Thyroid gland (tissue), 4 donors: ENCODE results near the gene TOM1.

Source experiments
- CTCF ChIP-seq, 6 experiments: fragments of 200-600 bp in 3 of 6; fragments of 450-650 bp in 3 of 6; sonication (generic) in 3 of 6; IDR thresholded peaks; one replicate each; pipeline ENCODE4 v1.5.1; 2016 to 2019; ENCODE audit warnings: antibody characterized with exemption in 6 of 6, mild to moderate bottlenecking in 2 of 6, inconsistent platforms in 1 of 6, moderate library complexity in 1 of 6
- POLR2A ChIP-seq, 2 donors: fragments of 450-650 bp; IDR thresholded peaks; one replicate each; pipeline ENCODE4 v1.6.1; 2017; ENCODE audit warnings: antibody characterized with exemption in 2 of 2, mild to moderate bottlenecking in 2 of 2, moderate library complexity in 1 of 2

GRCh38 chr22:35296051-35296450 is 3.6 kb upstream of the TOM1 start:
- no peak for TF ChIP-seq CTCF (IDR thresholded peaks at IDR 0.05)
- TF ChIP-seq POLR2A (IDR thresholded peaks at IDR 0.05): no peak
